Cortex of kidney (tissue), 1 donor: ENCODE results near the gene CTXND1.
"Not testable (repeated sequence)": the region's sequence is repeated elsewhere in the genome, so short reads cannot be mapped to it uniquely, and the experiment has no call there.

Experiments
- DNase-seq: peaks from one replicate; lab custom pipeline; 2025; lab: John Stamatoyannopoulos, UW

CTXND1 gene

GRCh38 chr15:80159301-80159700, 92.7 kb downstream of the CTXND1 start:
- DNase-seq, result no peak

DNA sequence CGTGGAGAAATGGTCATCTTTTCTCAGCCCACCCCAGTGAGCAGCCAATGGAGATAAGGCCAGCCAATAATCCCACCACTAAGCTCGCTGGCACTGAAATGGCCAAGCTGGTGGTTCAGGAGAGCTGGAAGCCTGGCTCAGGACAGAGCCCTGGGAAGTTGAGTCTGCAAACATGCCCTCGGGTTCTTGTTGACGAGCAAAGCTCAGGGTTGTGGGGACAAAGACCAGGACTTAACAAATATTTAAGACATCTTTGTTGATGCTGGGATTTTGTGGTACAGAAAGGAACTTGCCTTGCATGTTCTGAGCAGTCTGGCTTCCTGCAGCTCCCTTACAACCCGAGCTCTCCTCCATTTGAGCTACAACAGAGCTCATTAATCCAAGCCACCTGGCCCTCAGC, 94.8 kb downstream of the CTXND1 start:
- no peak for DNase-seq

GRCh38 chr15:80156176-80156720, 95.8 kb downstream of the CTXND1 start:
- DNase-seq, result no peak

DNA sequence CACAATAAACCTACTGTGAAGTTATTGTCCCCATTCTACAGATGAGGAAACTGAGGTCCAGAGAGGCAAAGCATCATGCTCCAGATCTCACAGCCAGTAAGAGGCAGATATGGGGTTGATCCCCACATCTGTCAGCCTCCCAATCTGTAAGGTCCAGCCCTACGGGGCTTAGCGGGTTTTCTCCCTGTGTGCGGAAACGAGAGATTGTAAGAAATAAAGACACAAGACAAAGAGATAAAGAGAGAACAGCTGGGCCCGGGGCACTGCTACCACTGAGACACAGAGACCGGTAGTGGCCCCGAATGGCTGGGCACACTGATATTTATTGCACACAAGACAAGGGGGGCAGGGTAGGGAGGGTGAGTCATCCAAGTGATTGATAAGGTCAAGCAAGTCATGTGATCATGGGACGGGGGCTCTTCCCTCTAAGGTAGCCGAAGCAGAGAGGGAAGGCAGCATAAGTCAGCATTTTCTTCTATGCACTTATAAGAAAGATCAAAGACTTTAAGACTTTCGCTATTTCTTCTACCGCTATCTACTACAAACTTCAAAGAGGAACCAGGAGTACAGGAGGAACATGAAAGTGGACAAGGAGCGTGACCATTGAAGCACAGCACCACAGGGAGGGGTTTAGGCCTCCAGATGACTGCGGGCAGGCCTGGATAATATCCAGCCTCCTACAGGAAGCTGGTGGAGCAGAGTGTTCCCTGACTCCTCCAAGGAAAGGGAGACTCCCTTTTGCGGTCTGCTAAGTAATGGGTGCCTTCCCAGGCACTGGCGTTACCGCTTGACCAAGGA, 96.4 kb downstream of the CTXND1 start:
- DNase-seq, result not testable (repeated sequence)

DNA sequence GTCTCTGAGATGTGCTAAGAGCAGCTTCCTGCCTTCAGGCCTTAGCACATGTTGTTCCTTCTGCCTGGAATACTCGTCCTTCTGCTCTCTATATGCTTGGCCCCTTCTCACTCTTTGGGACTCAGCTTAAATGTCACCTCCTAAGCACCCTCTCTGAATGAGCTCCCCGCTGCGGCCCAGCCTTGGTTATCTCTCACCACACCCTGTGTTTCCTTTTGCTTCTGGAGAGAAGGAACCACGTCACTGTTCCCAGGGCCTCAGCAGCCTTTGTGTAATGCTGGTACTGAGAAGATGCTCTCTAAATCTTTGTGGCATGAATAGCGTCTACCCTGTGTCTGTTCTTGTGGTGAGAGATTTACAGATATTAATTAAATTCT, 97.0 kb downstream of the CTXND1 start:
- no peak for DNase-seq

DNA sequence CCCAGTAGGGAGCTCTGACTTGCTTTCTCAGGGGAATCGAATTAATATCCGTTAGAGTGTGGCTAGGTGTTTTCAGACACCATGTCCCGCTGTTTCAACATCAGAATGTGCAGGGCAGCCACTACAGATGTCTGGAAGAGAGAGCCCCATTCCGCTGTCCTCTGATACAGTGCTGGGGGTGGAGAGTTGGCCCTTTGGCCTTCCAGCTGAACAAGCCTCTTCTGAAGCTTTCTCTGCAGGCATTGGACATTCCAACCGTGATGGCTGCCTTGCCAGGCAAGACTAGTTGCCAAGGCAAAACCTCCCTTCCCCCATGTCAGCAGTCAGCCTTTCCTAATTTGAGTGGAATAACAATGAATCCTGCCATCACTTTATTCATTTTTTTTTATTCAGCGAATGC, 97.7 kb downstream of the CTXND1 start:
- no peak for DNase-seq

- DNase-seq, result no peak
Measured at GRCh38 chr15:80153900-80154299, 98.1 kb downstream of the CTXND1 start.

GRCh38 chr15:80152896-80153876, 98.8 kb downstream of the CTXND1 start, which contains the start of gene FAH:
FAH (plus strand) TSS chr15:80152999; CDS start chr15:80153055, 56 bp downstream.
- DNase-seq, result no peak

GRCh38 chr15:80152180-80152895, 99.7 kb downstream of the CTXND1 start:
- DNase-seq, result peak; percentile 29

- DNase-seq, result no peak
Measured at GRCh38 chr15:80151576-80151975, 100.4 kb downstream of the CTXND1 start.

DNA sequence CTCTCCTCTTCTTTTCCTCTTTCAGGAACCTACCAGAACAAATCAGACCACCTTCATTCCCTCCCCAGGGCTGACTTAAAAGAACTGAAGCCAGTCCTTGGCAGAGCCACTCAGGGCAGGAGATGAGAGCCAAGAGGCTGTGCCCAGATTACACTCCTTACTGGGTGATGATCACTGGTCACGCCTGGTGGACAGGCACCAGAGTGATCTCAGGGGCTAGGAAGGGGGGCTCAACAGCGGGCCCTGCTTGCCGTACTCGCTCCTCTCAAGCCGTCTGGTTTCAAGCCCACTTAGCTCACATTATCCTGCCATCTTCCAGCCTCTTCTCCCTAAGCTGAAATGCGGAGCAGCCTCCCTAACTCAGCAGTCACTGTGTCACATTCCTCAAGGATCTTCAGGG, 100.9 kb downstream of the CTXND1 start:
- no peak for DNase-seq
